Tibial artery (tissue), 4 donors: Measurements from ENCODE around the gene CUL9.

Experiments
- DNase-seq, 2 donors: peaks; one replicate each; pipeline ENCODE4 v3.0.0-alpha.2; 2019
- H3K27ac ChIP-seq, 2 donors: fragments of 200-600 bp; sonication (generic) in 1 of 2; 1 replicate in 1 of 2; 2 replicates in 1 of 2; pipeline ENCODE4 v1.5.1; 2018 to 2019; ENCODE audit warnings: mild to moderate bottlenecking in 1 of 2
- H3K27me3 ChIP-seq, 2 donors: fragments of 200-600 bp; sonication (generic) in 1 of 2; one replicate each; pipeline versions ENCODE4 v1.5.1 to v1.6.0; 2016 to 2019
- H3K36me3 ChIP-seq, 3 donors: fragments of 200-600 bp; sonication (generic) in 2 of 3; one replicate each; pipeline ENCODE4 v1.5.1; 2016 to 2019; ENCODE audit warnings: mild to moderate bottlenecking in 2 of 3
- H3K4me1 ChIP-seq, 4 donors: fragments of 200-600 bp; sonication (generic) in 2 of 4; 1 replicate in 3 of 4; 2 replicates in 1 of 4; pipeline ENCODE4 v1.5.1; 2016 to 2019
- H3K4me3 ChIP-seq, 2 donors: fragments of 200-600 bp; sonication (generic) in 1 of 2; 1 replicate in 1 of 2; 2 replicates in 1 of 2; pipeline ENCODE4 v1.5.1; 2018 to 2019; ENCODE audit warnings: mild to moderate bottlenecking in 2 of 2
- H3K9me3 ChIP-seq, 3 donors: fragments of 200-600 bp; sonication (generic) in 1 of 3; one replicate each; pipeline ENCODE4 v1.5.1; 2016 to 2019
- CTCF ChIP-seq, 2 experiments: fragments of 200-600 bp in 1 of 2; fragments of 450-650 bp in 1 of 2; IDR thresholded peaks; one replicate each; pipeline ENCODE4 v1.5.1; 2017 to 2019; ENCODE audit warnings: antibody characterized with exemption in 2 of 2, mild to moderate bottlenecking in 1 of 2, moderate library complexity in 1 of 2
- intact Hi-C: fragments of 100-400 bp; cut with DNase I; formaldehyde crosslinking; loops from one replicate; pipeline ENCODE4 v1.15.0; 2023; ENCODE audit warnings: low total_unique reads

Gene CUL9

DNA sequence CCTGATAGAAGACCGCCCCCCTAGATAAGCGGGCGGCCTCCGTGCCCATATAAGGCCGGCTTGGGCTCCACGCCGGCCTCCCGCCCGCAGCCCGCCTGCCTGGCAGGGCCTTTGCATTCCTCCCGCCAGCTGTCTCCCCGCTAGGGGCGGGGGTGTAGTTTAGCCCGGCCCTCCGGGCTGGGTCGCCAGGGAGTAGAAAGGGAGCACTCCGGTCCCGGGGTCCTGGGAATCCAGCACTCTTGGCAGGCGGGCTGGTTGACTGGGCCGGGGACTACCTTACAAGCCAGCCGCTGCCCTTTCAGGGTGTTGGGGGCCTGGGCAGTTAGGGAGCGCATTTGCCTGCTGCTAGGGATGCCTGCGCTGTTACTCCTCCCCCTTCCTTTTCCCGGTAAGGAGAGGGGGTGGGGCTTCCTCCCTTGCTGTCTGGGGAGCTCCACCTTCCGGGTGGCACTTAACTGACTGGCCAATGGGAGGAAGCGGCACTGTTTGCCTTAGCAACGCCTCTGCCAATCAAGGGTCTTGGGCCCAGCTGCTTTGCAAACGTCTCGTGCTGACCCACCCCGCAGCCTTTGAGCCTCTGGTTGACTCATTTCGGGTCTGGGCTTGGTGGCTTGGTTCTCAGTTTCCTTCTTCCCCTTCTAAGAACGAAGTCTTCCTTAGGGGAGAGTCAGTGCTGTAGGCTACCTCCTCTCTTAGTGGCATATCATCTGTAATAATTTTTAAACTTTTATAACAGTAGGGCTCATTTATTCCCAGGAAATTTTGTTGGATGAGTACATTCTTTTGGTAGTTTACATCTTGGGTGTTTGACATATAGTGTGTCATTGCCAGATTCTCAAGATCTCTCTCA is 7.5 kb upstream of the CUL9 start:
- Histone ChIP-seq H3K27me3 (no peaks in the 10 kb centered on the region), H3K9me3 (no peaks in the 10 kb centered on the region), H3K4me1 (peaks cover 0 to 41% (median 32%) of the 10 kb centered on the region in 4 donors), H3K36me3 (peaks cover 34 to 42% (median 41%) of the 10 kb centered on the region in 3 donors), H3K27ac (peak overlapping the region; percentile 92 to 96), H3K4me3 (peak overlapping the region; percentile 80 to 82)
- DNase-seq, result peak; percentile 99
- intact Hi-C loops, result no loop called here
- peak in 1 of 2 experiments; percentile 23 for TF ChIP-seq CTCF (IDR thresholded peaks at IDR 0.05)

- intact Hi-C loops, result no loop called here
- Histone ChIP-seq H3K36me3 (peaks cover 35 to 55% (median 54%) of the 10 kb centered on the region in 3 donors), H3K9me3 (no peaks in the 10 kb centered on the region), H3K4me3 (no peak overlapping the region), H3K4me1 (peaks cover 0 to 35% (median 29%) of the 10 kb centered on the region in 4 donors), H3K27me3 (no peaks in the 10 kb centered on the region), H3K27ac (peak overlapping the region; percentile 92 to 96)
- TF ChIP-seq CTCF (IDR thresholded peaks at IDR 0.05), result no peak
- DNase-seq, result no peak
These were observed 6.1 kb upstream of the CUL9 start for GRCh38 chr6:43175676-43176422.

DNA sequence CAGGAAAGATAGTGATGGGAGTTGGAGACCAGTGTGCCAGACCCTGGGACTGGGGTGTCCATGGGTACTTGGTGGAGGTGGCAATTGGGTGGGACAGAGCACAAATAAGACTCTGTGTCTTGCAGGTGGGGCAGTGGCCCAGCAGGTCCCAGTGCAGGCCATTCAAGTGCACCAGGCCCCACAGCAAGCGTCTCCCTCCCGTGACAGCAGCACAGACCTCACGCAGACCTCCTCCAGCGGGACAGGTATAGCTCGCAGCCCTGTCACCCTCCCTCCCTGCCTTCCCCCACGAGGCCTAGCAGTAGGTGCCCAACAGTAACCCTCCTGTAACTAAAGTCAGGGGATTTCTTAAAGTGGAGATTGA is 5.6 kb upstream of the CUL9 start:
- no peak overlapping the region for H3K4me3 ChIP-seq
- H3K27ac ChIP-seq, result peak overlapping the region; percentile 92 to 96
- no peaks in the 10 kb centered on the region for H3K27me3 ChIP-seq
- H3K9me3 ChIP-seq, result no peaks in the 10 kb centered on the region
- no peak for TF ChIP-seq CTCF (IDR thresholded peaks at IDR 0.05)
- H3K36me3 ChIP-seq, result peaks cover 35 to 55% (median 54%) of the 10 kb centered on the region in 3 donors
- intact Hi-C loops, result no loop called here
- no peak for DNase-seq
- peaks cover 0 to 39% (median 31%) of the 10 kb centered on the region in 4 donors for H3K4me1 ChIP-seq

- Histone ChIP-seq H3K9me3 (no peaks in the 10 kb centered on the region), H3K36me3 (peaks cover 35 to 55% (median 54%) of the 10 kb centered on the region in 3 donors), H3K4me1 (peaks cover 0 to 46% (median 33%) of the 10 kb centered on the region in 4 donors), H3K27me3 (no peaks in the 10 kb centered on the region), H3K4me3 (no peak overlapping the region), H3K27ac (no peak overlapping the region)
- DNase-seq, result no peak
- intact Hi-C loops, result no loop called here
- no peak for TF ChIP-seq CTCF (IDR thresholded peaks at IDR 0.05)
These were observed 3.8 kb upstream of the CUL9 start for GRCh38 chr6:43178150-43178549.

GRCh38 chr6:43178951-43179830 is 2.8 kb upstream of the CUL9 start:
- peaks cover 35 to 55% (median 55%) of the 10 kb centered on the region in 3 donors for H3K36me3 ChIP-seq
- no peak for DNase-seq
- intact Hi-C loops, result no loop called here
- peaks cover 0 to 42% (median 25%) of the 10 kb centered on the region in 4 donors for H3K4me1 ChIP-seq
- no peaks in the 10 kb centered on the region for H3K9me3 ChIP-seq
- H3K27me3 ChIP-seq, result no peaks in the 10 kb centered on the region
- no peak overlapping the region for H3K4me3 ChIP-seq
- TF ChIP-seq CTCF (IDR thresholded peaks at IDR 0.05), result no peak
- H3K27ac ChIP-seq, result peak overlapping the region; percentile 1 to 3
